IMR-90 (cell line): ENCODE results near the gene SIPA1L3. TPM values are rescaled to one million over a fixed set of nuclear protein-coding genes. Genes with fewer than 3 reads are reported as not detected.

Experiments
- ATAC-seq: fragments of 200-7000 bp; cut with Tn5 transposase; 2 replicates; pipeline ENCODE4 v1.9.1; 2020; ENCODE audit warnings: low read depth, mild to moderate bottlenecking, moderate library complexity
- BruUV-seq: library from RNA; stranded (reverse); fragments of 400-500 nt; replicated peaks from 2 replicates; lab custom pipeline; 2021; lab: Mats Ljungman, UMichigan
- CTCF ChIA-PET: fragments of 300-600 bp; formaldehyde crosslinking; extraction: SDS; loops from one replicate; lab custom pipeline; 2021; ENCODE audit warnings: antibody characterized with exemption; lab: Yijun Ruan, JAX
- POLR2A ChIA-PET: fragments of 300-600 bp; sonication (Branson Sonifier 250); formaldehyde crosslinking; loops from one replicate; lab custom pipeline; 2022; ENCODE audit warnings: antibody characterized with exemption; ENCODE audit not compliant: unreplicated experiment; lab: Charles Lee
- DNase-seq: peaks from one replicate; pipeline ENCODE4 v3.0.0; 2013
- H2AFZ ChIP-seq: replicated peaks from 2 replicates; pipeline ENCODE3; 2013; ENCODE audit warnings: low read length, mild to moderate bottlenecking; ENCODE audit not compliant: poor library complexity
- H2AK5ac ChIP-seq: 2 replicates; pipeline ENCODE4 v1.6.1; 2013; ENCODE audit warnings: low read depth, low read length, inconsistent platforms
- H2AK9ac ChIP-seq: replicated peaks from 2 replicates; pipeline ENCODE3; 2013; ENCODE audit warnings: mild to moderate bottlenecking, low read depth, low read length, moderate library complexity; ENCODE audit not compliant: poor library complexity
- H2BK120ac ChIP-seq: 2 replicates; pipeline ENCODE4 v1.6.1; 2013; ENCODE audit warnings: low read depth, low read length, inconsistent platforms
- H2BK15ac ChIP-seq: 3 replicates; pipeline ENCODE4 v1.6.1; 2013; ENCODE audit warnings: low read depth, low read length, inconsistent platforms
- H2BK20ac ChIP-seq: 2 replicates; pipeline ENCODE4 v1.6.1; 2013; ENCODE audit warnings: low read depth, mild to moderate bottlenecking, inconsistent platforms, low read length, moderate library complexity
- H2BK5ac ChIP-seq: 2 replicates; pipeline ENCODE4 v1.6.1; 2013; ENCODE audit warnings: mild to moderate bottlenecking, low read depth, low read length, inconsistent platforms; ENCODE audit not compliant: poor library complexity, severe bottlenecking
- H3K14ac ChIP-seq: replicated peaks from 2 replicates; pipeline ENCODE4 v1.6.1; 2013; ENCODE audit warnings: low read depth, low read length, inconsistent platforms
- H3K18ac ChIP-seq: 2 replicates; pipeline ENCODE4 v1.6.1; 2013; ENCODE audit warnings: low read depth, low read length, control low read depth
- H3K23ac ChIP-seq: 2 replicates; pipeline ENCODE4 v1.6.1; 2013; ENCODE audit warnings: low read depth, low read length, inconsistent platforms
- H3K27ac ChIP-seq: 2 replicates; pipeline ENCODE4 v1.5.1; 2013; ENCODE audit warnings: mild to moderate bottlenecking, control low read depth, low read length; ENCODE audit not compliant: insufficient read depth
- H3K27me3 ChIP-seq: 2 replicates; pipeline ENCODE4 v1.6.1; 2013; ENCODE audit warnings: low read length; ENCODE audit not compliant: control insufficient read depth, insufficient read depth
- H3K36me3 ChIP-seq: 2 replicates; pipeline ENCODE4 v1.6.1; 2013; ENCODE audit warnings: low read length, mixed read lengths; ENCODE audit not compliant: control insufficient read depth, insufficient read depth
- H3K4ac ChIP-seq: 2 replicates; pipeline ENCODE4 v1.6.1; 2013; ENCODE audit warnings: low read depth, low read length, inconsistent platforms
- H3K4me1 ChIP-seq: 2 replicates; pipeline ENCODE4 v1.6.1; 2013; ENCODE audit warnings: low read length, mixed read lengths; ENCODE audit not compliant: control insufficient read depth, insufficient read depth
- H3K4me2 ChIP-seq: 2 replicates; pipeline ENCODE4 v1.6.1; 2013; ENCODE audit warnings: low read depth, mild to moderate bottlenecking, control low read depth, low read length, moderate library complexity
- H3K4me3 ChIP-seq: 2 replicates; pipeline ENCODE4 v1.5.1; 2013; ENCODE audit warnings: low read depth, mild to moderate bottlenecking, control low read depth, low read length, moderate library complexity; ENCODE audit not compliant: insufficient read depth
- H3K56ac ChIP-seq: 2 replicates; pipeline ENCODE4 v1.6.1; 2013; ENCODE audit warnings: low read length, inconsistent platforms; ENCODE audit not compliant: insufficient read depth; ENCODE audit errors: extremely low read depth
- H3K79me1 ChIP-seq, 2 experiments: 2 replicates each; pipeline ENCODE4 v1.6.1; 2013; ENCODE audit warnings: low read length in 2 of 2, inconsistent platforms in 1 of 2, low read depth in 1 of 2
- H3K9ac ChIP-seq: 2 replicates; pipeline ENCODE4 v1.6.1; 2013; ENCODE audit warnings: low read depth, low read length, control low read depth
- H3K9me1 ChIP-seq: 2 replicates; pipeline ENCODE4 v1.6.1; 2013; ENCODE audit warnings: low read length, inconsistent platforms; ENCODE audit not compliant: insufficient read depth
- H3K9me3 ChIP-seq: 2 replicates; pipeline ENCODE4 v1.6.1; 2013; ENCODE audit warnings: low read length; ENCODE audit not compliant: control insufficient read depth, insufficient read depth
- H4K20me1 ChIP-seq: 2 replicates; pipeline ENCODE4 v1.6.1; 2013; ENCODE audit warnings: low read length, inconsistent platforms; ENCODE audit not compliant: insufficient read depth
- H4K5ac ChIP-seq: 2 replicates; pipeline ENCODE4 v1.6.1; 2013; ENCODE audit warnings: mild to moderate bottlenecking, low read depth, low read length, control low read depth
- H4K8ac ChIP-seq, 2 experiments: 2 replicates each; pipeline ENCODE4 v1.6.1; 2013; ENCODE audit warnings: low read depth in 2 of 2, low read length in 2 of 2, control low read depth in 1 of 2, inconsistent platforms in 1 of 2
- H4K91ac ChIP-seq: 2 replicates; pipeline ENCODE4 v1.6.1; 2013; ENCODE audit warnings: low read depth, low read length, inconsistent platforms; ENCODE audit not compliant: insufficient read depth
- BHLHE40 ChIP-seq: fragments of 150-350 bp; IDR thresholded peaks from 2 replicates; pipeline ENCODE4 v1.6.1; 2016; ENCODE audit warnings: mild to moderate bottlenecking, low read depth, low read length
- CEBPB ChIP-seq: IDR thresholded peaks from 2 replicates; pipeline ENCODE4 v1.6.1; 2012; ENCODE audit warnings: low read depth, low read length, improper control_type of control experiment
- CHD1 ChIP-seq: IDR thresholded peaks from 2 replicates; pipeline ENCODE4 v1.6.1; 2012; ENCODE audit warnings: low read depth, low read length, improper control_type of control experiment
- MAFK ChIP-seq: IDR thresholded peaks from 2 replicates; pipeline ENCODE4 v1.6.1; 2012; ENCODE audit warnings: low read depth, low read length, improper control_type of control experiment
- MAZ ChIP-seq: IDR thresholded peaks from 2 replicates; pipeline ENCODE4 v1.6.1; 2012; ENCODE audit warnings: low read depth, mild to moderate bottlenecking, low read length, improper control_type of control experiment, moderate library complexity, borderline replicate concordance
- MXI1 ChIP-seq: IDR thresholded peaks from 2 replicates; pipeline ENCODE4 v1.6.1; 2012; ENCODE audit warnings: low read depth, mild to moderate bottlenecking, low read length, moderate library complexity, borderline replicate concordance
- NFE2L2 ChIP-seq: fragments of 150-350 bp; IDR thresholded peaks from 2 replicates; pipeline ENCODE4 v1.6.1; 2016; ENCODE audit warnings: low read depth, mild to moderate bottlenecking, low read length
- POLR2A ChIP-seq: IDR thresholded peaks from 2 replicates; pipeline ENCODE4 v1.6.1; 2012; ENCODE audit warnings: mild to moderate bottlenecking, low read depth, low read length
- RAD21 ChIP-seq: IDR thresholded peaks from 2 replicates; pipeline ENCODE4 v1.6.1; 2012; ENCODE audit warnings: low read length, improper control_type of control experiment
- WGBS, 2 experiments: methylation state at CpG; one replicate each; pipeline versions ENCODE4 v1.1.5 to v1.1.7; 2013; ENCODE audit warnings: missing lambda C conversion rate in 2 of 2; ENCODE audit not compliant: insufficient read length in 1 of 2; ENCODE audit errors: extremely low coverage in 2 of 2; 5-methylcytosine and 5-hydroxymethylcytosine counted together
- dilution Hi-C: fragments of 300-500 bp; cut with HindIII; formaldehyde crosslinking; loops from one replicate; pipeline ENCODE4 v1.14.3; 2018; ENCODE audit warnings: low sequenced_read_pairs; ENCODE audit not compliant: unreplicated experiment
- in situ Hi-C: fragments of 300-500 bp; cut with MboI; formaldehyde crosslinking; loops from 3 replicates; pipeline ENCODE4 v1.14.3; 2019; ENCODE audit warnings: low sequenced_read_pairs, inconsistent platforms, mixed read lengths
- intact Hi-C: fragments of 100-400 bp; cut with micrococcal nuclease; formaldehyde crosslinking; loops from 2 replicates; pipeline ENCODE4 v1.10.0; 2022
- polyA plus RNA-seq, 3 experiments: library from polyadenylated mRNA; depleted of rRNA; stranded (reverse); fragments of >200 nt; gene quantifications; 2 replicates each; pipeline ENCODE4 v1.2.3, GENCODE V29; 2012; ENCODE audit warnings: low replicate concordance in 1 of 3
- total RNA-seq: library from RNA; depleted of rRNA; stranded (reverse); fragments of >200 nt; gene quantifications from 2 replicates; pipeline ENCODE4 v1.2.3, GENCODE V29; 2012

The SIPA1L3 gene
- total and polyA plus RNA-seq, 2 of the 4 experiments (the other 2 are of a cell fraction) = 4.1 to 9.4 TPM

GRCh38 chr19:38023671-38024541 lies 116.9 kb downstream of the SIPA1L3 start:
- Histone ChIP-seq H3K14ac (no peak overlapping the region), H3K36me3 (no peaks in the 10 kb centered on the region), H3K4ac (peak overlapping the region; percentile 9; the same call in 1 of the 2 replicates), H3K9me3 (no peaks in the 10 kb centered on the region), H4K5ac (no peak overlapping the region), H2BK20ac (no peak overlapping the region), H3K56ac (no peak overlapping the region), H3K18ac (no peak overlapping the region), H2BK5ac (no peak overlapping the region), H3K27ac (no peak overlapping the region), H4K91ac (no peak overlapping the region), H3K27me3 (no peaks in the 10 kb centered on the region), H3K4me2 (no peak overlapping the region), H3K9ac (no peak overlapping the region), H3K4me3 (no peak overlapping the region), H3K4me1 (peaks cover 7% of the 10 kb centered on the region; the same call in 1 of the 2 replicates), H2AK9ac (peak overlapping the region; percentile 13), H3K9me1 (peaks cover 34% of the 10 kb centered on the region), H4K20me1 (peaks cover 6% of the 10 kb centered on the region; the same call in 1 of the 2 replicates), H4K8ac (no peak overlapping the region; a peak in 1 of 4 replicates), H3K23ac (peak overlapping the region; percentile 53; the same call in 1 of the 2 replicates), H2AK5ac (peak overlapping the region; percentile 57; the same call in 1 of the 2 replicates), H3K79me1 (peaks cover 36 to 94% of the 10 kb centered on the region in 2 experiments), H2AFZ (no peak overlapping the region), H2BK120ac (no peak overlapping the region), H2BK15ac (peak overlapping the region; percentile 11; the same call in 1 of the 3 replicates)
- ATAC-seq (peak; percentile 21; the same call in 1 of the 2 replicates), DNase-seq (no peak)
- in situ Hi-C loops (no loop called here), dilution Hi-C loops (no loop called here), intact Hi-C loops (no loop called here)
- 76% methylated on average over 8 of the region's 12 CpGs; no CpG with 5 or more reads in 1 of the 2 experiments for WGBS, 2 experiments
- no TSS peak for BruUV-seq
- POLR2A ChIA-PET = interaction anchor here (0.6 kb wide), 1 partner anchor 800 kb away, joined by 3 read pairs; no protein-coding TSS in a partner anchor
- no peak for TF ChIP-seq MAZ
- TF ChIP-seq NFE2L2 = no peak
- no peak for TF ChIP-seq BHLHE40
- no peak for TF ChIP-seq MXI1
- no peak for TF ChIP-seq RAD21
- no peak for TF ChIP-seq CHD1
- no peak for TF ChIP-seq MAFK
- no peak for TF ChIP-seq POLR2A
- no peak for TF ChIP-seq CEBPB
- CTCF ChIA-PET = no interaction called here
